GM18873 (cell line): ENCODE results near the gene KRTAP10-5.
"Not testable (repeated sequence)": the region's sequence is repeated elsewhere in the genome, so short reads cannot be mapped to it uniquely, and the experiment has no call there.

ENCODE experiments used
- ATAC-seq: cut with Tn5 transposase; IDR thresholded peaks from one replicate; pipeline ENCODE4 v1.9.1; 2021; ENCODE audit warnings: mild to moderate bottlenecking, moderate library complexity, moderate number of reproducible peaks; ENCODE audit not compliant: unreplicated experiment, low FRiP score

The KRTAP10-5 gene

DNA sequence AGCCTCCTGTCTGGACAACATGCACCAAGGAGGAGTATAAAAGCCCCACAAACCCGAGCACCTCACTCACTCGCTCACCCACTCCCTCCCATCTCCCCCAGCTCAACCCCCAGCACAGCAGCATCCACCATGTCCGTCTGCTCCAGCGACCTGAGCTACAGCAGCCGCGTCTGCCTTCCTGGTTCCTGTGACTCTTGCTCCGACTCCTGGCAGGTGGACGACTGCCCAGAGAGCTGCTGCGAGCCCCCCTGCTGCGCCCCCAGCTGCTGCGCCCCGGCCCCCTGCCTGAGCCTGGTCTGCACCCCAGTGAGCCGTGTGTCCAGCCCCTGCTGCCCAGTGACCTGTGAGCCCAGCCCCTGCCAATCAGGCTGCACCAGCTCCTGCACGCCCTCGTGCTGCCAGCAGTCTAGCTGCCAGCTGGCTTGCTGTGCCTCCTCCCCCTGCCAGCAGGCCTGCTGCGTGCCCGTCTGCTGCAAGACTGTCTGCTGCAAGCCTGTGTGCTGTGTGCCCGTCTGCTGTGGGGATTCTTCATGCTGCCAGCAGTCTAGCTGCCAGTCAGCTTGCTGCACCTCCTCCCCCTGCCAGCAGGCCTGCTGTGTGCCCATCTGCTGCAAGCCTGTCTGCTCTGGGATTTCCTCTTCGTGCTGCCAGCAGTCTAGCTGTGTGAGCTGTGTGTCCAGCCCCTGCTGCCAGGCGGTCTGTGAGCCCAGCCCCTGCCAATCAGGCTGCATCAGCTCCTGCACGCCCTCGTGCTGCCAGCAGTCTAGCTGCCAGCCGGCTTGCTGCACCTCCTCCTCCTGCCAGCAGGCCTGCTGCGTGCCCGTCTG lies 6.6 kb downstream of the KRTAP10-5 start, which contains the start of gene KRTAP10-4:
Gene KRTAP10-4, plus strand, starts transcription at position 100 of the 827 bp plus-strand sequence. Its CDS starts 30 bp downstream, at position 130.
- not testable (repeated sequence) for ATAC-seq

DNA sequence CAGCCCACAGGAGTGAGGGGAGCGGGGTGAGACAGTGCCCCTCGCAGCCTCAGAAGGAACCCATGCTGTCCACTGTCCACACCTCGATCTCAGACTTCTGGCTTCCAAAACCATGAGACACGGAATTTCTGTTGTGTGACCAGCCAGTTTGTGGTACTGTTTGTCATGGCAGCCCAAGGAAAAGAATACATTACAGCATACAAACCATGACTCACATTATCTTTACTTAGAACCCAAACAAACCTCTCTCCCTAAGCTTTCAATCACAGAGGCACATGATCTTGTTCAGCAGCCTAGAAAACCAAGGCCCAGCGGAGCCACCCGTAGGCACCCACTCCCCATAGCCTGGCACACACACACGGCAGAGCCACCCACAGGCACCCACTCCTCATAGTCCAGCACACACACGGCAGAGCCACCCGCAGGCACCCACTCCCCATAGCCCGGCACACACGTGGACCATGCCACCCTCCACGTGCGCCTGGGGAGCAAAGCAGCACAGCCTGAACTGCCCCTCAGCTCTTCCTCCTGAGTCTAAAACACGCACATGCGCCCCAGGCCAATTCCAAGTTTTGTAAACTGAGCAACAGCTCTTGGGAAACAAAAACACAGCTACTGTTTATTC lies 7.3 kb downstream of the KRTAP10-5 start:
- no peak for ATAC-seq

DNA sequence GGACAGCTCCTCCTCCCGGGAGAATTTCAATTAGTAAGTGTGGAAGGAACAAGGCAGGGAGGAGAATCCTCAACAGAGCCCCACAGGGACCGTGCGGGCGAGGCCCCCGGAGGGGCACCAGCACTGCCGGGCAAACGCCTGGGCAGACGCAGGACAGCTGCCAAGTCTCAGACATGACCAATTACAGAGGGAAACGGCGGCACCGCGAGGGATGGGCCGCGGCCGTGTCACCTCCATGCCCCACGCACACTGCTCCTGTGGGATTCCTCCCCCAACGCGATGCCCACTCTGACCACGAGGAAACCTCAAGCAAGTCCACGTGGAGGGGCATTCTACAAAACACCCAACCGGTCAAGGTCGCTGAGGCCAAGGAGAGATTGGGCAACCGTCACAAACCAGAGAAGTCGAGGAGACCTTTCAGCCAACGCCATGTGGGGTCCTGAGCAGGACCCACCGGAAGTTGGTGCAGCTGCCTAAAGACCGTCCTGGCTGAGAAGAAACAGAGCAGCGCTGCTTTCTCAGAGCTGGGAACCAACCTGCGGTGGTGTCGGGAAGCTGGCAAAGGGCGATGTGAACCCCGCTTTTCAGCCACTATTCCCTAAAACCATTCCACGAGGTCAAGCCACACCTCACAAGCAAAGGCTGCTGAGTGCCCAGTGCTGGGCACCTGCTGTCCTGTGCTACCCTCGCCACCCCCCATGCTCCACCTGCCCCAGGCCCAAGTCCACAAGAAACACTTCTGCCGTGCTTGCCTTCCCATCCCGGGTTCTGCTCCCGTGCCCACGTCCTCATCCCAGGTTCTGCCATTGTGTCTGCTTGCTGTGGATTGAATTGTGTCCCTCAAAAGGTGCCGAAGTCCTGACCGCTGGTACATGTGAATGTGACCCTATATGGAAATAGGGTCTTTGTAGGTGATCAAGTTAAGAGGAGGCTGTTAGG lies 8.3 kb downstream of the KRTAP10-5 start:
- no peak for ATAC-seq

DNA sequence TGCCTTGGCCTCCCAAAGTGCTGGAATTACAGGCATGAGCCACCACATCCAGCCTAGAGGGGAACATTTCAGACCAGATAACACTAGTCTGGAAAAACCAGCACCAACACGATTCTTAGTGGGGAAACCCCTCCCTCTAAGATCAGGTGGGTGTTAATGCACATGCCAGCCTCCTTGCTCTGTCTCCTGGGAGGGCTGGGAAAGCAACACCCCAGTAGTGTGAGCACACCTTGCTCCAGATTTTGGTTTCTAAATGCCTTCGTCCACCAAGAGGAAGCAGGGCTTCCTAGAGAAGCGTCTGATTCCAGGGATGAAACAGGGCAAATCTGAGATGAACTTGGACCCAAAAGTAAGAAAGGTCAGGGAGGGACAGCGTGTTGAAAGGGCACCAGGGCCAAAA lies 9.1 kb downstream of the KRTAP10-5 start:
- no peak for ATAC-seq

DNA sequence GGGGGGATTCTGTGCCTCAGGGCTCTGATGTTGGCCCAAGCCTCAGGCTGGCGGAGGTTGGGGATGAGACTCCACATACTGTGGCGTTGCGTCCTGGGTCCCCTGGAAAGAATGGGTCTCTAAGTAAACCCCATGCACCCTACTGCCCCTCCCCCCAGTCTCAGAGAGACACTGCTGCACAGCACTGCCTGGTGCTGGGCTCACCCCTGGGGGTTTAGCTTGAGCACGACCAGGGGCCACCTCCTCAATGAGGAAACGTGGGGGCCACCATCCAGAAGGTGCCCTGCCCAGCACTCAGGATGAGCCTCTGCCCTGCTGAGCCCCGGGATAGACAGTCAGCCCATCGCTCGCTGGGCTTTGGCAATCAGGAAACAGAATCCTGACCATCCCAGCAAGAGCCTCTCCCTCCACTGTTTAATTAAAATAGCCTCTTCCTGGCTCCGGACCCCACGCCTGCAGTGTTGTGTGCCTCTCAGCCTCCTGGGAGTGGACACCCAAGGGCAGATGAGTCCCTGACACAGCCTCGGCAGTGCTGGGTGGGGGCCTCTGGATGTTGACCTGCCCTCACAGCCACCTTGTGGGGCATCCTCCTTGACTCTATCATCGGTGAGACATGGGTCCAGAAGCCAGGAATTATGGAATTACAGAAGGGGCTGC lies 10.4 kb downstream of the KRTAP10-5 start:
- ATAC-seq, result no peak

DNA sequence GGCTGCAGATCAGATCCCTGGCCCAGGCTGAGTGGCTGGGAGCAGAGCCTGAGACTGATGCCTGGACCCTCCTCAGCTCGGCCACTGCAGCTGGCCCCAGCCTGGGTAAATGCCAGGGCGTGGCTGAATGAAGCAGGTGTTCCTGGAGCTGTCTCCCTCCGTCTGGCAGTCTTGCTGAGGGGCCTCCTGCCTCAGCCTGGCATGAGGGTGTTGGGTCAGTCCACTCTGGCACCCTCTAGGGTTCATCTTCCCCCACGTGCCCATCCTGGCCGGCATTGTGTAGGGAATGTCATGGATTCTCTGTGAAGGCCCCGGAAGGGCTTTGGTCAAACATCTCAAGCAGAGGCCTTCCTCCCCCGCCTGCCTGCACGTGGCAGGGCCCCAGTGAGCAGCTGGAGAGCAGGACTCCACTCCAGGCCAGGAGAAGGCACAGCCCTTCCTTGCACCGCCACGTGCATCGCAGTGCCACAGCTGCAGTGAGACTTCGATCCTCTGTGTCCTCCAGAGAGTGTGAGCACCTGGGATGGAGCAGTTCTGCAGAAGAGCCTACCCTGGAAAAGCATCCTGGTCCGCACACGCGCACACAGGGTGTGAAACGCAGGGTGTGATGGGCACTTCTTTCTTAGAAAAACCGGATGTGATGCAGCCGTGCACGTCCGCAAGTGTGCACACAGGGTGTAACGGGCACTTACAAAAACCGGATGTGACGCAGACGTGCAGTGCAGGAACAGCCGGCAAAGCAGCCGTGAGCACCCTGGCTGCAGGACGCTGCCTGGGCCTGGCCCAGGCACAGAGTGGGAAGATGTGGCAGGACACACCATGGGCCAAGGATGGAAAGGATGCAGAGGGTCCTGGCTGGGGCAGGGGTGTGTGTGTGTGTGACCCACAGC lies 11.5 kb downstream of the KRTAP10-5 start:
- no peak for ATAC-seq

DNA sequence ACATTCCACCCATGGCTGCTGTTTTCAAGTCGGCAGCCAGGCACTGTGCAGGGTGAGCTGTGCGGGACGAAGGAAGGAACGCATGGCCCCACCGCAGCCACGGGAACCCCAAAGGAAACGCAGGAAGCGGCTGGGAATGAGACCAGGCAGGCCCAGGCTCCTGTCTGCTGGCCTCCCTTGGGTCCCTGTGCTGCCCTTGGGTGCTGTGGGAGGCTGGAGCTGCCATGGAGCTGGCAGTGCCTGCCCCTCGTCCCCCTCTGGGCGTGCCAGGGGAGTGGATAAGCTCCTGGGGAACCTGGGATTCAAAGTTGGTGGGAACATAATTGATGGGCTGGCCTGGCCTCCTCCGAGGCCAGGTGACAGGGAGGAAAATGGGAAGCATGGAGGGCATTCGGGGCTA lies 12.1 kb downstream of the KRTAP10-5 start:
- ATAC-seq, result no peak

DNA sequence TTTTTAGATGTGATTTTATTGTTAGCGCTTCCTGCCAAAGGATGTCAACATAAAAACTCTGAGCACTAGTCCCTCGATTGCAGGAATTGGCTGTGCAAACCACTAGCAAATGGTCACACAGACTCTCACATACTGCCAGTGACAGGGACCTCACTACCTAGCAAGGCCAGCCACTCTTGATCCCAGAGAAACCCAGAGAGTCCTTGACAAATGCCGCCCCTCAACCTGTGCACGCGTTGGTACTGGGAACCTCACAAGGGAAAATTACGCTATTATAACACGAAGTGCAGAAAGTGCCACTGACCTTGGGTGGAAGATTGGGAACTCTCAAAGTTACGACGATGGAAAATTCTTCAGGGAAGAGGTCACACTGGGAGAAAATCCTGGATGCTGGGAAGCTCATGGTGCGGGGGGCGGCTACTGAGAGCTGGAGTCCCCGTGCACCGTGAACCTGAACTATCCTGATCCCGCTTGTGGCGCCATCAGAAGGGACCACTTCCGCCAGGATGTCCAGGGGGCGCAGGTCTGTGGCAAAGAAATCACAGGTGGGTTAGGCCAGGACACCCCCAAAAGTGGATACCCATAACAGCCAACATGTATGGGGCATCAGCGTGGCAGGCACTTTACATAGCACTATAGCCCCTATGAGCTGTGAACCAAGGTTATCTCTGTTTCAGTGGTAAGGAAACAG lies 12.8 kb downstream of the KRTAP10-5 start:
- no peak for ATAC-seq

DNA sequence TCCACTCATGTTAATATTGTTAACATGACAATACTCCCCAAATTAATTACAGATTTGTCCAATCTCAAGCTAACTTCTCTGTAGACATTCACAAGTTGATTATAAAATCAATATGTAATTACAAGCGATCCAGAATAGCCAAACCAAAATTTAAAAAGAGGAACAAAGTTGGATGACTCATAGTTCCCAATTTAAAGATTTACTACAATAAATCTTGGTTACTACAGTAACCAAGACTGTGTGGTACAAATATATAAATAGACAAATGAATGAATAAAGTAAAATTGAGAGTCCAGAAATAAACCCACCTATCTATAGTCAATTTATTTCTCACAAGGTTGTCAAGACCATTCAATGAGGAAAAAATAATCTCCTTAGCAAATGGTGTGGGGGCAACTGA lies 14.0 kb downstream of the KRTAP10-5 start:
- ATAC-seq, result no peak

DNA sequence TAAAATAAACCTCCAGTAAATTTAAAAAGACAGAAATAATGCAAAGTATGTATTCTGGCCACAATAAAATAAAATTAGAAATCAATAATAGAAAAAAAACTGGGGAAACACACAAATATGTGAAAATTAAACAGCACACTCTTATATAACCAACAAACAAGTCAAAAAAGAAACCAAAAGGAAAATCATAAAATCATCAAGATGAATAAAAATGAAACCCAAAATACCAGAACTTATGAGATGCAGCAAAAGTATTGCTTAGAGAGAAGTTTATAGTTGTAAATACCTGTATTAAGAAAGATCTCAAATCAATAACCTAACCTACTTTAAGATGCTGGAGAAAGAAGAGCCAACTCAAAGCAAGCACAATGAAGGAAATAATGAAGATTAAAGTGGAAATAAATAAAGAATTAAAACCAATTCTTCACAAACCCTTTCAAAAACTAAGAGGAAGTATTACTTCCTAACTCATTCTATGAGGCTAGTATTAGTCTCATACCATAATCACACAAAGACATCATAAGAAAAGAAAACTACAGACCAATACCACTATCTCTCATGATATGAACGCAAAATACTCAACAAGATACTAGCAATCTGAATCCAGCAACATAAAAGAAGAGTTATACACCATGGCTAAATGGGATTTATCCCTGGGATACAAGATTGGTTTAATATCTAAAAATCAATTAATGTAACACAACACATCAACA lies 15.4 kb downstream of the KRTAP10-5 start:
- ATAC-seq, result no peak

DNA sequence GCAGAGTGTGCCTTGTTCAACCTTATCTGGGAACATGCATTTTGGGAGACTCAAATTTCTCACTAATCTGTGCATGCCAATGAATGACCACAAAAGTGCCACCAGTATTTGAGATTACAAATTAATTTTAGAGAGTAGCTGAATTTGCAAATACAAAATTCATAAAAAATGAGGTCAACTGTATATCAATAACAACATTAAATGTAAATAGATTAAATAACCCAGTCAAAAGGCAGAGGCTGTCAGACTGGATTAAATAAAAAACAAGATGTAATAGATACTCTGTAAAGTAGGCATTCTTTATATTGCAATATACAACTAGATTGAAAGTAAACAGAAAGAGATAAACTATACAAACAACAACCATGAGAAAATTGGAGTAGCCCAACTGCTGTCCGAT lies 16.3 kb downstream of the KRTAP10-5 start:
- ATAC-seq, result no peak

DNA sequence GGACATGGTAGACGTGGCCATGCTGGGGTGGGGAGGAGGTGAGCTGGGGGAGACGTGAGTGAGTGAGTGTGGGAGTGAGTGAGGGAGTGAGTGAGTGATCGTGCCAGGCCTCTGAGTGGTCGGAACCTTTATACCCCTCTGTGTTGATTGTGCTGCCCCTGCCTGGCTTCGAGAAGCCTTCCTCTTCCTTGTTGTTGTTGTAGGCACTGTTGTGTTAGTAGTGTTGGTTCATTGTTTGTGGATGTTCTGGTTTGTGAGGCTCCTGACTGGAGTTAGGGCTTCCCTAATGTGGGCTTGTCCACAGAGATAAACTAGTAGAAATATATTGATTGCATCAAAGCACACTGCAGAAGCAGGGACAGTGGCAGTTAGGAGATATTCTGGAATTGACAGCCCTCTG lies 21.7 kb downstream of the KRTAP10-5 start, which contains the start of gene KRTAP10-3:
Gene KRTAP10-3, minus strand, starts transcription at position 101 of the 400 bp plus-strand sequence. Its CDS starts 80 bp downstream, at position 21.
- ATAC-seq, result no peak

DNA sequence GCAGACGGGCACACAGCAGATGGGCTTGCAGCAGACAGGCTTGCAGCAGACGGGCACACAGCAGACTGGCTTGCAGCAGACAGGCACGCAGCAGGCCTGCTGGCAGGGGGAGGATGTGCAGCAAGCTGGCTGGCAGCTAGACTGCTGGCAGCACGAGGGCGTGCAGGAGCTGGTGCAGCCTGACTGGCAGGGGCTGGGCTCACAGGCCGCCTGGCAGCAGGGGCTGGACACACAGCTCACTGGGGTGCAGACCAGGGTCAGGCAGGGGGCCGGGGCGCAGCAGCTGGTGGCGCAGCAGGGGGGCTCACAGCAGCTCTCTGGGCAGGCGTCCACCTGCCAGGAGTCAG lies 22.1 kb downstream of the KRTAP10-5 start:
- ATAC-seq, result not testable (repeated sequence)

DNA sequence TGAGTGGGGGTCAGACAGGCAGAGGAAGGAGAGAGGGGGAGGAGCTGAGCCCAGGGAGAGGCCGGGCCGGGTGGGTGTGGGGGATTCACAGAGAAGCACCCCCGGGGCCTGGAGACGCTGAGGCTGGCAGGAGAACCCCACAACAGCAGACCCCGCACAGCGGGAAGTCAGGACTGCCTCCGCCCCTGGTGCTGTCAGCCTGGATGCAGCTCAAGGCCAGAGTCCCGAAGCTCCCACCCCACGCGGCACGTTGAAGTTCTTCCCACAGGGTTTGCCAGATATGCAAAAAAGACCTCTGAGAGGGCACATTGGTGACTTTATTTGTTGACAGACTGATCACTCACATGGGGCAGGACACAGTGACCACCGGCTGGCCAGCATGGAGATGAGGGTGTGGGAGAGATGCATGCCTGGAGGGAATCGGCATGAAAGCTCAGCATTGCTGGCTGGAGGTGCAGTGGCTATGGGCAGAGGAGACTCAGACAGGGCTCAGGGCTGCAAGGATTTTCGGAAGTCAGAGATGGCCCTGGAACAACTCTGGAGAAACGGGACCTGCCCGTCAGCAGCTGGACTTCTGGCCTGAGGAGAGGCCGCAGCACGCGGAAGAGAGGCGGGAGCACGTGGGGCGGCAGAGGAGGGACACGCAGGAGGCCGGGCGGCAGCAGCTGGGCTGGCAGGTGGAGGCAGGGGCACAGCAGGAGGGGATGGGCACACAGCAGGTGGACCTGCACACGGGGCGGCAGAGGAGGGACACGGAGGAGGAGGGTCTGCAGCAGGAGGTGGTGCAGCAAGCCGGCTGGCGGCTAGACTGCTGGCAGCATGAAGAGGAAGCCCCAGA lies 22.7 kb downstream of the KRTAP10-5 start:
- no peak for ATAC-seq

DNA sequence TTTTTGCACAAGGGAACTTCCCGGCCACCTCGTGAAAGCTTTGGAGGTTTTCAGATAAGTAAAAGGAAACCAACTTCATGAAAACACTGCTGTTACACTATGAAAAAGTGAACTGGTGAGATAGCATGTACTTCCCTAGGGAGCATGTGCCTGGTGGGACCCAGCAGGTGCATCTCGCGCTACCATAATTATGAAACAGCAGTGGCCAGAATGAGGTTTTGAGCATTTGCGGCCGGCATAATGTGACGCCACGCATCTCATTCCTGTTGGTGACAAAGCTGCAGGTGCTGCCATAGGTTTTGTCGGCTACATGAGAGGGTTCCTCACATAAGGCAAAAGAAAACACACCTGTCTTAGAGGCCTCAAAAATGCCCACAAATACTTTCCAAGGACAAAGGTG lies 23.5 kb downstream of the KRTAP10-5 start:
- ATAC-seq, result no peak

DNA sequence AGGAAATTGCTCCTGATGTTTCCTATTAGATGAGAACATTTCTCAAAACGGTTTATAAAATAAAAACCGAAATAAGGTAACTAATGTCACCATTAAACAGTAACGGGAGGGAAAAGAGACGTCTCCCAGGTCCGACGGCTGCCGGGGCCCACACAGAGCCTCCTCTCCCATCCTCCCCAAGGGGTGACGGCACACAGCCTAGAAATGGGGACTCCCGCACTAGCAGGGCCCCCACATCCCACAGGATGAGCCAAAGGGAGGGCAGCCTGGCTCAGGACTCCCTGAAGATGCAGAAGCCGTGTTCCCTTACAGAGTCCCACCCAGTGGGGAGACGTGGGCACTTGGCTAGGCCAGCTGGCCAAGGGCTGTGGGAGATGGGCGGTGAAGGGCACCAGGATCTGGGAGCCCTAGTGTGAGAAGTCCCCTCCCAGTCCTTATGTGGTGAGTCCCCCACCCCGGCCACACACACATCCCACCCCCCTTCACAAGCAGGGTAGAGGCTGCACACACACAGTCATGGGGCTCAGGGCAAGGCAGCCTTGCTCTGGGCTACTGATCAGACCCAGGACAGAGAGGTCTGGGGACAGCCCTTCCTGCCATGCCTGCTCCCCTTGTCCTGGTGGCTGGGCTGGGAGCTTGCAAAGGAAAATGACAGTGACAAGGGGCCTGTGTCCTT lies 25.1 kb downstream of the KRTAP10-5 start:
- ATAC-seq, result no peak

DNA sequence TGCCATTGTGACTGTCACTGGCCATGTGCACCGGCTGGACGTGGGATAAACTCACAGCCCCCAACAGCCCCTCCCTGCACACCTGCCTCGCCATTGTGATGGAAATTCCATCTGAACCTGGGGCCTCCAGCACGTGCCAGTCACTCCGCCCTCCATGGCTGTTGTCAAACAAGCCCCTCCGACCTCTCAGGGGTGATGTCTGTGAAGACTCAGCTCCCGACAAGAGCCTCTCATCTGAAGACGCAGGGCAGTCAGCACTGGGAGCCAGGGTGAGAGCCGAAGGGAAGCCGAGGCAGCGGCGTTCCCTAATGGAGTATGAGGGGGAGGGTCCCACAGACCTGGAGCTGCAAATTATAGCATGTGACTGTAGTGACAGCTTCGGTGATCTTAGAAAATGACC lies 27.7 kb downstream of the KRTAP10-5 start:
- no peak for ATAC-seq
